ENCODE measurements around the gene TMEM250. TPM values are rescaled to one million over a fixed set of nuclear protein-coding genes. Genes with fewer than 3 reads are reported as not detected.

The TMEM250 gene
- total RNA-seq, 1 experiment from 2014 or later, result 66.1 TPM

GRCh38 chr9:136075134-136075841, 43.4 kb downstream of the TMEM250 start:
- DNase-seq, result peak; percentile 47
- Histone ChIP-seq H3K27me3 (ENCODE audit: control insufficient read depth, insufficient read depth, low read length) (no peaks in the 10 kb centered on the region), H3K4me3 (ENCODE audit: insufficient read depth, low read depth, low read length) (no peak overlapping the region), H3K36me3 (replicated peaks; ENCODE audit: control insufficient read depth, insufficient read depth, low read length) (no peaks in the 10 kb centered on the region)

- peak; percentile 61 for DNase-seq
- H3K36me3 ChIP-seq (replicated peaks; ENCODE audit: control insufficient read depth, insufficient read depth, low read length), result no peaks in the 10 kb centered on the region
- no peak overlapping the region for H3K4me3 ChIP-seq (ENCODE audit: insufficient read depth, low read depth, low read length)
- H3K27me3 ChIP-seq (ENCODE audit: control insufficient read depth, insufficient read depth, low read length), result no peaks in the 10 kb centered on the region
Observed at GRCh38 chr9:136074706-136075105, 44.0 kb downstream of the TMEM250 start.

Other genes with a start within 250 kb of the TMEM250 start
- gene CAMSAP1, start 211.3 kb downstream of the TMEM250 start, total RNA-seq (2014; rRNA removed; shearing (Covaris generic)), result 26.3 and 34.6 TPM in 2 replicates
- gene UBAC1, start 157.5 kb downstream of the TMEM250 start, total RNA-seq (2014; rRNA removed; shearing (Covaris generic)), result 74.6 and 77.0 TPM in 2 replicates
- 16.6 and 19.3 TPM in 2 replicates for gene NACC2, start 23.6 kb downstream of the TMEM250 start, total RNA-seq (2014; rRNA removed; shearing (Covaris generic))
- 0.07 TPM in 1 of 2 replicates, not detected in the other for gene LHX3, start 86.3 kb upstream of the TMEM250 start, total RNA-seq (2014; rRNA removed; shearing (Covaris generic))
- gene QSOX2, start 126.9 kb upstream of the TMEM250 start, total RNA-seq (2014; rRNA removed; shearing (Covaris generic)), result 22.6 and 24.6 TPM in 2 replicates
- 0.04 TPM in 1 of 2 replicates, not detected in the other for gene CCDC187, start 185.2 kb upstream of the TMEM250 start, total RNA-seq (2014; rRNA removed; shearing (Covaris generic))
- 17.3 and 22.2 TPM in 2 replicates for gene GPSM1, start 208.7 kb upstream of the TMEM250 start, total RNA-seq (2014; rRNA removed; shearing (Covaris generic))
- 11.2 and 20.2 TPM in 2 replicates for gene DNLZ, start 244.9 kb upstream of the TMEM250 start, total RNA-seq (2014; rRNA removed; shearing (Covaris generic))

Measured in H7 (cell line).